Activated T-cell treated with anti-CD3 and anti-CD28 coated beads, Interleukin-2, amount 50 U/mL, for 72 hours (primary cell): ENCODE measurements around the gene RAB8B. TPM values are rescaled to one million over a fixed set of nuclear protein-coding genes. Genes with fewer than 3 reads are reported as not detected.

Experiments
- ATAC-seq, 2 donors: fragments of 150-1000 bp; cut with Tn5 transposase; replicated peaks in 1 of 2; 2 replicates each; pipeline ENCODE4 v1.10.0; 2021; ENCODE audit warnings: moderate library complexity in 2 of 2, mild to moderate bottlenecking in 1 of 2
- DNase-seq, 2 donors: peaks; one replicate each; pipeline ENCODE4 v3.0.0; 2021 to 2022; ENCODE audit warnings: mixed read lengths in 1 of 2
- H3K27ac Mint-ChIP-seq: one replicate; pipeline ENCODE4 v1.8.0; 2022; ENCODE audit warnings: mild to moderate bottlenecking, moderate library complexity, mixed read lengths
- H3K27me3 Mint-ChIP-seq: one replicate; pipeline ENCODE4 v1.8.0; 2022; ENCODE audit warnings: low read depth, mixed read lengths
- H3K36me3 Mint-ChIP-seq, 2 donors: one replicate each; pipeline ENCODE4 v1.8.0; 2022; ENCODE audit warnings: mixed read lengths in 2 of 2, mild to moderate bottlenecking in 1 of 2; ENCODE audit not compliant: insufficient read depth in 2 of 2
- H3K4me1 Mint-ChIP-seq: one replicate; pipeline ENCODE4 v1.8.0; 2022; ENCODE audit warnings: low read depth, mixed read lengths
- H3K4me3 Mint-ChIP-seq, 2 donors: one replicate each; pipeline ENCODE4 v1.8.0; 2022; ENCODE audit warnings: mild to moderate bottlenecking in 2 of 2, mixed read lengths in 2 of 2, moderate library complexity in 2 of 2
- H3K9me3 Mint-ChIP-seq, 2 donors: one replicate each; pipeline ENCODE4 v1.8.0; 2022; ENCODE audit warnings: mixed read lengths in 2 of 2
- total RNA-seq, 2 donors: library from RNA; stranded (reverse); gene quantifications; one replicate each; pipeline ENCODE4 v1.2.3, GENCODE V29; 2022

The RAB8B gene
- total RNA-seq, 2 donors from 2014 or later, result 122 to 157 TPM

DNA sequence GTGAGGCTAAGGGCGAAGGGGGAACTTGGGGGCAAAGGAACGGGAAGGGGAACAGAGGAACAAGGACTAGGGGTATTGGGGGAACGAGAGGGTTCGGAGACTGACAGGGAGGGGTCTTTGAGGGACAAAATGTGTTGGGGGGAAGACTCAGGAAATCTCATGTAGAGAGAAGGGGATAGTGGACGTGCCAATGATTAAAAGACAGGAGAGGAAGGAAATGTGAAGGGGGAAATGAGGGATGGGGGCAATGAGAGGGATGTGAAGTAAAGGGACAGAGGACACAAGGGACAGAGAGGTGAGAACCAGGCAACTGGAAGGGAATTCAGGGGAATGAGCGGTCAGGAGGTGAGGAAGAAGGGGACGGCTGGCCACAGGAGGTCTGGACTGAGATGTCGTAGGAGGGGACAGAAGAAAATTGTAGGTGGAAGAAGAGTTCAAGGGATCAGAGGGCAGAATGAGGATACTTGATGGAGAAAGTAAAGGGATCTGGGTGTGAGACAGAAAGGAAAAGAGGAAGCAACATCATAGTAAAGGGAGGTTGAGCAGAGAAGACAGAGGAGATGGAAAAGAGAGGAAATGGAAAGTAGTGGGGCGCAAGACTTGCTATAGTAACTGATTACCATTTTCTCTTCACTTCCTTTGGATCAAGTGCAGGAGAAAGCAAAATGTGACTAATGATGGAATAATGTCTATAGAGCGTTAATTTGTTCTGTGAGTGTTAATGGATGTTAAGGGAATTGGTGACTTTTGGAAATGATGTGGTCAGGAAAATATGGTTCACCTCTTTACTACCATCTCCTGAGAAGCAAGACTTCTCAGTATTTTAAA, 749 bp downstream of the RAB8B start:
- H3K4me3 Mint-ChIP-seq, result peak overlapping the region; percentile 92 to 93
- H3K27me3 Mint-ChIP-seq, result no peaks in the 10 kb centered on the region
- ATAC-seq, result no peak
- peaks cover 9 to 19% of the 10 kb centered on the region in 2 donors for H3K36me3 Mint-ChIP-seq
- H3K27ac Mint-ChIP-seq, result peak overlapping the region; percentile 90
- no peak for DNase-seq
- no peaks in the 10 kb centered on the region for H3K9me3 Mint-ChIP-seq
- peaks cover 72% of the 10 kb centered on the region for H3K4me1 Mint-ChIP-seq

DNA sequence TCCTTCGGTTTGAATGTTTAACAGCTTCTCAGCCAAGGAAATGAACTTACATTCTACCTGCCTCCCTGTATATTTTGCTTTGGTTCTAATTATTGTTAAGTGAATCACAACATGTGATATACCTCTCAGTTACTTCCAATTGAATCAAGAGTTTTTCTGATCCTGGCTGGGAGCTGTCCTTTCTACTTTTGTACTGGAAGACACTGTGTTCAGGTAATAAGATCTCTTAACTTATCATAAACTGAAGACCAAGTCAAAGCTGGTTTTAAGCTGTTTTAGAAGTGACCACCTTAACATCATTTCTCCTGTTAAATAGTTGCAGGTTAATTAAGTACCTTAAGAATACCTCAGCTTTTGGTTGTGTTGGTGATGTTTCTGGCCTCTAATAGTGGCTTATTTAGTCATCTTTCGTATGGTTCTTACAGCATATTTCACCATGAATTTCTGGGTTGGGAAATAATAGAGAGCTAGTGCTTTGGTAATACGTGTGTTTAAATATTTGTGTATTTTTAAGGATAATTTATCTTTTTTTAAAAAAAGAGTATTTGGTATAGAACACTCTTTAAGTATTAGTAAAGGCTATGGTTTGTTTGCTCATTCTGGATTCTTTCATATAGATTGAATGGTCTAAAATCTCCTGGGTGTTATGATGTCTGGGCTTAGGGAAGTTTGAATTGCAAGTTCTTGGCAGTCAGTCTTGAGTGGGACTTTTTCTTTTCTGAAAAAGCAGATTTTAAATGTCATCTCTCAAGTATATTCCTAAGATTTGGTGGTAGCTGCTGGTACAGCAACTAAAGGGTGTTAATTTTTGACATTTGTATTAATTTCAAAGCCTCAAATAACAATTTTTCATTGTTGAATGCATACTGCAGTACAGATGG, 1.6 kb downstream of the RAB8B start:
- Mint-ChIP-seq H3K27me3 (no peaks in the 10 kb centered on the region), H3K36me3 (peaks cover 11 to 19% of the 10 kb centered on the region in 2 donors), H3K4me1 (peaks cover 75% of the 10 kb centered on the region), H3K4me3 (peak overlapping the region; percentile 92 to 93), H3K9me3 (no peaks in the 10 kb centered on the region), H3K27ac (peak overlapping the region; percentile 99)
- DNase-seq (no peak), ATAC-seq (no peak)

DNA sequence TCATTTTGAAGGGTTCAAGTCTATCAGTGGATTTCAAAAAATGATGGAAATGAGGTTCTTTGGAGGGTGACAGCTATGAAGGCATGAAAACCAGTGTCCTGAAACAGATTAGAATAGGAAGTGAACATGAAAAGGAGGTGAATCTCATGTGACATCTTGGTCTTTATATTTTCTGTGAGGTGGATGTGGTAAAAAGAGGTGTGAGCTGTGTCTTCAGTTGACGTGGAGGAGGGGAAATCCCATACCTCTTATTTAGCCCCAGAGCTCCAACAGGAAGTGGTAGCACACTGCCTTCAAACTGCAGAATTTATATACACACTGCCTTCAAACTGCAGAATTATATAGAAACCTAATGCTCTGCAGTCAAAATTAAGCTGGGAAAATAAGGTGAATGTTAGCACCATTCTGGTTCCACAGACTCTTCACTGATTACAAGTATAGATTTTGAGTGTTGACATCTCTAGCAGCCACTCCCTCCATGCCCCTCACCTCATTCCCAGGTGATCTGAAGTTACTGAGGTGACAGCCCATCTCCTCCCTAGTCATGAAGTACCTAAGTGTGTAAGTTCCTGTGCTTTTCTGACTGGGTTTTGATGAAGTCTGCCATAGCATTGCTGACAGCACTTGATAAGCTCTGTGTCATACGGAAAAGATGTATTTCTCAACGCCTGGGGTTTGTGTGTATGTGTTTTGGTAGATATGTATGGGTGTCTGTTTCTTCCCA, 2.7 kb downstream of the RAB8B start:
- Mint-ChIP-seq H3K9me3 (no peaks in the 10 kb centered on the region), H3K36me3 (peaks cover 11 to 19% of the 10 kb centered on the region in 2 donors), H3K4me1 (peaks cover 79% of the 10 kb centered on the region), H3K4me3 (peak overlapping the region; percentile 92 to 93), H3K27ac (peak overlapping the region; percentile 99), H3K27me3 (no peaks in the 10 kb centered on the region)
- DNase-seq (peak; percentile 65 to 68), ATAC-seq (peak; percentile 70 to 74)

DNA sequence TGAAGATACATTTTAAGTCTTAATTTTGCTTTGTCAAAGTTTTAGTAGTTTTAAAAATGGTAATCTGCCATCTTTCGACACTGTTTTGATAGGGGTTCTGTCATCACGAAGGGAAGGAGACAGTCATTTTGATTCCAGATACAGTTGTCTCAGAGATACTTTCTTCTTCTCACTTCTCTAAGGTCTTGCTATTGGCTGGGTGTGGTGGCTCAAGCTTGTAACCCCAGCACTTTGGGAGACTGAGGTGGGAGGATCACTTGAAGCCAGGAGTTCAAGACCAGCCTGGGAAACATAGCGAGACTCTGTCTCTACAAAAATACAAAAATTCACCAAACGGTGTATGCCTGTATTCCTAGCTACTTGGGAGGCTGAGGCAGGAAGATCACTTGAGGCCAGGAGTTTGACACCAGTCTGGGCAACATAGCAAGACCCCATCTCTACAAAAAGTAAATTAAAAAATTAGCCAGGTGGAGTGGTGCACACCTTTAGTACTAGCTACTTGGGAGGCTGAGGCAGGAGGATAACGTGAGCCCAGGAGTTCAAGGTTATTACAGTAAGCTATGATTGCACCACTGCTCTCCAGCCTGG, 3.3 kb downstream of the RAB8B start:
- Mint-ChIP-seq H3K27ac (peak overlapping the region; percentile 99), H3K36me3 (peaks cover 11 to 22% of the 10 kb centered on the region in 2 donors), H3K4me3 (peak overlapping the region; percentile 92 to 93), H3K9me3 (no peaks in the 10 kb centered on the region), H3K27me3 (no peaks in the 10 kb centered on the region), H3K4me1 (peaks cover 81% of the 10 kb centered on the region)
- ATAC-seq (peak; percentile 50 to 51), DNase-seq (peak; percentile 53 to 56)

DNA sequence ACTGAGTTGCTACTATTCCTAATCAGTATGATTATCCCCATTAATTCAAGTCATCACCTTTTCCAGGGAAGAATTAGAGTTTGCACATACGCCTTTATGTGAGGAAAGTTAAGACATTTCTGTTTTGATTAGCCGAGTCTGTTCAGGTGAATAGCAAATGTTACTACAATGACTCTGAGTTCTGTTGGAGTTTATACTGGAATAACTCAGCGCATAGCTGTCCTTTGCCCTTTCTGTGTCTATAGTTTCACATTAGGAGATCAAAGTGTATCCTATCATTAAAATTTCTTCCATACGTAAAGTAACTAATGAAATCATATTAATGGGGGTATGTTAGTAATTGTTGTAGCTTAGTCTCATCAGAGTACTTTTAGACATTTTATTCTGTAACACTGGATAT, 4.9 kb downstream of the RAB8B start:
- peak overlapping the region; percentile 99 for H3K27ac Mint-ChIP-seq
- no peaks in the 10 kb centered on the region for H3K9me3 Mint-ChIP-seq
- no peak for ATAC-seq
- H3K36me3 Mint-ChIP-seq, result peaks cover 12 to 29% of the 10 kb centered on the region in 2 donors
- H3K4me1 Mint-ChIP-seq, result peaks cover 81% of the 10 kb centered on the region
- peak overlapping the region; percentile 92 to 93 for H3K4me3 Mint-ChIP-seq
- DNase-seq, result no peak
- no peaks in the 10 kb centered on the region for H3K27me3 Mint-ChIP-seq

DNA sequence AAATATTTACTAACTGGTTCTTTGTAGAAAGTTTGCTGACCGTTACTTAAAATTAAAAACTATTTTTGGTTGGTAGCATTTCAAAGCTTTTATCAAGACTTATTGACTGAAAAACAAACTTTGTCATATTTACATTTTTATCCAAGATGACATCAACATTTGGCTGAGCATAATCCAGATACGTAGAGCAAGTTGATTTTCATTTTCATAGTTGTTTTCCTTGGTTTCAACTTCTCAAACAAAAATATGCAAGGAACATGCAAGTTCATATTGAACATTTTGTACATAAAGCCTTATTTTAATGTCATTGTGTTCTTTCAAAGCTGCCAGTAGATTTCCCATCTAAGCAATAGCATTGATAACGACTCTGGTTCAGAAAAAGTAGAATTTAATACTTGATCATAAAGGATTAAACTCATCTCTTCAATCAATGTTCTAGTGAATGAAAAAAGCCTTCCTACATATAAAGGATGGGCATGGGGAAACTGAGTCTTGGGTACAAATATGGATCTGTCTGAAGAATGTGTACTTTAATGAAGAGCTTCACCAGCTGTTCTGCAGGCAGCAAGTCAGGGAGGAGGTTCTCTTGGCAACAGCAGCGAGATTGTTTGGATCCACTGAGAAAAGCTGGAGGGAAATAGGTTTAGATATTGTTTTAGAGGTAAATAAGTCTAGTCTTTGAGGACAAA, 5.6 kb downstream of the RAB8B start:
- peak overlapping the region; percentile 88 to 93 for H3K4me3 Mint-ChIP-seq
- H3K27ac Mint-ChIP-seq, result peak overlapping the region; percentile 83
- H3K9me3 Mint-ChIP-seq, result no peaks in the 10 kb centered on the region
- H3K27me3 Mint-ChIP-seq, result no peaks in the 10 kb centered on the region
- DNase-seq (no peak), ATAC-seq (no peak)
- H3K4me1 Mint-ChIP-seq, result peaks cover 88% of the 10 kb centered on the region
- H3K36me3 Mint-ChIP-seq, result peaks cover 10 to 27% of the 10 kb centered on the region in 2 donors

DNA sequence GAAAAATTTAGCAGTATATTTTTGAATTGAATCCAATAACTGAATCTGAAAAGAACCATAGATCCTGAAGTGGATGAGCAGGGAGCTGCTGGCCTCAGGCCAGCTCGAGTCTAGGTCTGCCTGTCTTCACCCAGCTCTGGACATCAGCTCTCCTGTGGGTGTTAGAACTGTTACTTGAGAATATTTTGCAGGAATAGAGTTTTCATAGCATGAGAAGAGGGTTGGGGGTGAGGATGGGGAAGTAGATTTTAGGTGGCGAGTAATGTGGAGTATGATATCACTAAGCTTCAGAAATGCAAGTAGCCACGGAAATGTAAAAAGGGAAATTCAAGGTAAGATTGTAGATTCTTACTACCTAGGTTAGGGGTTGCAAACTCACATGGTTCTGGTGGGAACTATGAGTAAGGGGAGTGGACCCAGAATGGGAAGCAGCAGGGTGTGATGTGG, 6.2 kb downstream of the RAB8B start:
- DNase-seq (no peak), ATAC-seq (no peak)
- peaks cover 93% of the 10 kb centered on the region for H3K4me1 Mint-ChIP-seq
- H3K36me3 Mint-ChIP-seq, result peaks cover 5 to 24% of the 10 kb centered on the region in 2 donors
- H3K4me3 Mint-ChIP-seq, result peak overlapping the region; percentile 88 to 93
- no peaks in the 10 kb centered on the region for H3K9me3 Mint-ChIP-seq
- H3K27ac Mint-ChIP-seq, result peak overlapping the region; percentile 83
- H3K27me3 Mint-ChIP-seq, result no peaks in the 10 kb centered on the region

DNA sequence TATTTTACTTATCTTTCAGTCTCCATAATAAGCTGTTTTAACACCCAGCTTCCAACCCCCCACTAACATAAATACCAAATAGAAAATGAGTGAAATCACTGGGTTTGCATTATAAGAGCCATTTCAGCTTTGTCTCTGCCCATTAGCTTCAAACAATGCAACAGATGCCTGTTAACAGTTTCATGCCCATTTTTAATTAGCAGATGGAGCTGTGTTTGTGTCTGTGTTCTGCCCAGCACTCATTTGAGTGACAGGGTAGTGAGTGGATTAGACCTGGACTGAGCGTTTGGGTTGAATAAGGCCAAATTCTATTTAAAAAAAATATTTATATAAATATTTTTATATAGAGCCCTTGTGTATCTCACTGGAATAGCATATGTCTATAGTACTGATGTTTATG, 7.4 kb downstream of the RAB8B start:
- no peak overlapping the region for H3K27ac Mint-ChIP-seq
- no peak overlapping the region for H3K4me3 Mint-ChIP-seq
- peaks cover 5 to 23% of the 10 kb centered on the region in 2 donors for H3K36me3 Mint-ChIP-seq
- H3K27me3 Mint-ChIP-seq, result no peaks in the 10 kb centered on the region
- H3K9me3 Mint-ChIP-seq, result no peaks in the 10 kb centered on the region
- no peak for ATAC-seq
- no peak for DNase-seq
- H3K4me1 Mint-ChIP-seq, result peaks cover 98% of the 10 kb centered on the region

DNA sequence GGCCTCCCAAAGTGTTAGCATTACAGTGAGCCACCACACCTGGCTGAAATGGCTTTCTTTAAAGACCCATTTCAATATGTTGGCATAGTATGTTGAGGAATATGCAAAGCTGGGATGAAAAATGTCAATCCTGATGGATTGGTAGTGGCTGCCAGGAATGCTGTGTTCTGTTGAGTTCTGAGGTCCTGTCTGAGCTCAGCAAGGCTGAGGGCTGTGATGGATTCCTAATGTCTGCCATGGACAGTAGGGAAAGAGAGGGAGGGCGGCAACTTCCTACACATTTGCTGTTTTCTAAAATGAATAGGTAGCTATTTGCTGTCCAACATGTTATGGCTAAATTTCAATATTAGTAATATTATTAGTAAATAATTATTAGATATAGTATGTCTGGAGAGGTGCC, 8.2 kb downstream of the RAB8B start:
- ATAC-seq, result no peak
- H3K9me3 Mint-ChIP-seq, result no peaks in the 10 kb centered on the region
- peak overlapping the region; percentile 44 for H3K27ac Mint-ChIP-seq
- H3K4me3 Mint-ChIP-seq, result peak overlapping the region; percentile 37 to 46
- H3K4me1 Mint-ChIP-seq, result peaks cover 96% of the 10 kb centered on the region
- H3K27me3 Mint-ChIP-seq, result no peaks in the 10 kb centered on the region
- H3K36me3 Mint-ChIP-seq, result peaks cover 5 to 20% of the 10 kb centered on the region in 2 donors
- DNase-seq, result no peak

DNA sequence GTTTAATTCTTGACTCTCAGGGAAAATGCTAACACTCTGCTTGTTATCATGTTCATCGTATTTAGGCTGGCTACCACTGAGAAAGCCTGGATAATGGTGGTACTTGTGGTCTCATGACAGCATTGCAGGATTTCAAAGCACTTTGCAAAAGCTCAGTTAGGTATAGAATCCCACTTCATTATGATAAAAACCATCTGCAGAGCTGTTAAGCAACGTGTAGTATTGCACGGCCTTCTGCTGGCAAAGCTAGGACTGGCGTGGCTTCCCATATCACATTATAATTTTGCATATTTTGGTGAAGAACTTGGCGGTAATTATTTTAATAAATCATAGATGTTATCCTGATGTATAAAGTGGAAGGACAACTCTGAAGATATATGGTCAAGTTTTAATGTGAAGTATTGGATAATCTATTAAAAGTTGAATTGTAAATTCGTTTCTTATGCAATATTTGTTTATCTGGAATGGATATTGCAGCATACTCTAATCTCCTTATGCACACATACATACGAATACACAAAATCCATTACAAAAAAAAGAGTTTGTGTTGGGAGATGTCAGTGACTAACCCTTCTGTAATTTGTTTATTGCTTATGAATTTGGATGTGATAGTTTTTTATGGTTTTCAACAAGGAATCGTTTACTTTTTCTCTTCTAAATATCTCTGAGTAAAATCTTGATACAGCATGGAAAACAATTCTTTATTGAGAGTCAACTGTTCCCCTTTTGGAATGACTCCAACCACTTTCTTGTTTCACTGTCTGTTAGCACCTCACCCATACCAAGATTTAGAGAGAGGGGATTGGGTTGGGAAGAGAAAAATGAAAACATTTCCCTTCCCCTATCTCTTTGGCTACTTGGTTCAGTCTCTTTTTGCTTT, 9.2 kb downstream of the RAB8B start:
- ATAC-seq (no peak), DNase-seq (no peak)
- Mint-ChIP-seq H3K9me3 (no peaks in the 10 kb centered on the region), H3K4me3 (peak overlapping the region; percentile 53 to 70), H3K36me3 (peaks cover 5 to 18% of the 10 kb centered on the region in 2 donors), H3K4me1 (peaks cover 96% of the 10 kb centered on the region), H3K27me3 (no peaks in the 10 kb centered on the region), H3K27ac (peak overlapping the region; percentile 50)

DNA sequence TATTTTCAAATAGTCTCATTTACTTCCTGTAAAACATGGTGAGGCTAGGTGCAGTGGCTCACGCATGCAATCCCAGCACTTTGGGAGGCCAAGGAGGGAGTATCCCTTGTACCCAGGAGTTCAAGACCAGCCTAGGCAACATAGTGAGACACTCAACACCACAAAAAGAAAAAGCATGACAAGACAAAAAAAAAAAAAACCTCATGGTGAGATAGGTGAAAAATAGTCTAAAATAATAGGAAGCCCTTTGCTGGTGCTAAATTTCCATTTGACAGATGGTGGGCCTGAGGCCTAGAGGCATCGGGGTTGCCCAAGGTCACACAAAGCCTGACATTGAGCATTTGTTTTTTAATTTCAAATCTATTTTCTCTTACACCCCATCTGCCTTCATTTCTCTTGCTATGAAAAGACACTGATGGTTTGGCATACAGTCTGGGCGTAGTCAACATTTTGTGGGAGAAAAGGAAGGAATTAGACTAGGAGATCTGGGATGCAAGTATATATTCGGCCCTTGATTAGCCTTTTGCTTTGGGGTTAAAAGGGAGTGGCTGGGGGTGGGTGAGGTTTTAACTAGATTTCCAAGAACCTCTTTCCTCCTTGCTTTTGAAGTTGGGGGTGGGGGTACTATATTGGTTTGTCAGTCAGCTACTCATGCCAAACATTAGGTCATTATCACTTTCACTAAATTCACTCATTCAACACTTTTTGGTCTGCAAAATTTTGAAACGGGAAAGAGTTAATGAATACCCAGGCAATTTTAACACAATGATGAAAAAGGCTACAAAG, 11.3 kb downstream of the RAB8B start:
- no peaks in the 10 kb centered on the region for H3K27me3 Mint-ChIP-seq
- peaks cover 2 to 16% of the 10 kb centered on the region in 2 donors for H3K36me3 Mint-ChIP-seq
- H3K4me3 Mint-ChIP-seq, result peak overlapping the region; percentile 52 to 62
- peak overlapping the region; percentile 36 for H3K27ac Mint-ChIP-seq
- H3K4me1 Mint-ChIP-seq, result peaks cover 96% of the 10 kb centered on the region
- no peak for ATAC-seq
- no peaks in the 10 kb centered on the region for H3K9me3 Mint-ChIP-seq
- DNase-seq, result no peak
